Right cardiac atrium (tissue), 5 donors: ENCODE results near the gene PLXDC1. TPM values are rescaled to one million over a fixed set of nuclear protein-coding genes. Genes with fewer than 3 reads are reported as not detected.
A peak's percentile ranks its signal among the peaks of the same experiment; 100 is the strongest.
"Not testable (repeated sequence)": the region's sequence is repeated elsewhere in the genome, so short reads cannot be mapped to it uniquely, and the experiment has no call there.

Experiments
- ATAC-seq, 2 donors: fragments of 200-7000 bp; cut with Tn5 transposase; one replicate each; pipeline versions ENCODE4 v1.8.0 to v1.9.1; 2020; ENCODE audit warnings: moderate library complexity in 2 of 2, mild to moderate bottlenecking in 1 of 2
- DNase-seq, 3 donors: peaks; one replicate each; pipeline ENCODE4 v3.0.0-alpha.2; 2020
- H3K27ac ChIP-seq: one replicate; pipeline ENCODE4 v1.5.1; 2013; ENCODE audit warnings: mild to moderate bottlenecking, low read length, control low read depth, moderate library complexity
- H3K27me3 ChIP-seq: one replicate; pipeline ENCODE4 v1.6.1; 2013; ENCODE audit not compliant: control insufficient read depth, insufficient read depth
- H3K4me1 ChIP-seq: one replicate; pipeline ENCODE4 v1.6.1; 2013; ENCODE audit warnings: low read length; ENCODE audit not compliant: control insufficient read depth, insufficient read depth
- H3K4me3 ChIP-seq: one replicate; pipeline ENCODE4 v1.5.1; 2013; ENCODE audit warnings: low read length, control low read depth
- H3K9me3 ChIP-seq: one replicate; pipeline ENCODE4 v1.6.1; 2013; ENCODE audit warnings: low read length; ENCODE audit not compliant: control insufficient read depth
- WGBS: extraction: QIAGEN DNeasy Blood & Tissue Kit; methylation state at CpG from one replicate; pipeline ENCODE4 v1.1.7; 2013; 5-methylcytosine and 5-hydroxymethylcytosine counted together
- intact Hi-C, 4 donors: fragments of 100-400 bp; cut with DNase I; formaldehyde crosslinking; loops; one replicate each; pipeline versions ENCODE4 v1.11.0 to v1.14.0; 2022 to 2023
- polyA plus RNA-seq: library from polyadenylated mRNA; stranded (reverse); fragments of 200-250 nt; gene quantifications from one replicate; pipeline ENCODE4 v1.2.3, GENCODE V29; 2013
- total RNA-seq, 4 donors: library from RNA; stranded (reverse); fragmentation: NEBNext Ultra II Directional; extraction: Animal tissue kit (Norgen Biotek cat#: 25700); gene quantifications; one replicate each; pipeline ENCODE4 v1.2.1, GENCODE V29; 2021
- donor health status: healthy with polysubstance abuse.
- donor health status: DM: no; HTN: yes; CAD: no.
- donor health status: DM: no; HTN: no; CAD: no.
- donor health status: DM: no; HTN: yes; CAD: no; lungs with severe emphysema.
- donor health status: DM: yes; HTN: yes; CAD: no.

The PLXDC1 gene
- total and polyA plus RNA-seq, 5 donors = 4.4 to 14.6 (median 6.9) TPM

- ATAC-seq = no peak
- intact Hi-C loops = no loop called here
- Histone ChIP-seq H3K4me3 (no peak overlapping the region), H3K9me3 (no peaks in the 10 kb centered on the region), H3K27ac (no peak overlapping the region), H3K27me3 (no peaks in the 10 kb centered on the region), H3K4me1 (no peaks in the 10 kb centered on the region)
- WGBS = 92% methylated on average over 2 of the region's 2 CpGs
- DNase-seq = no peak
Observed at GRCh38 chr17:39125143-39125875, 26.1 kb downstream of the PLXDC1 start.

DNA sequence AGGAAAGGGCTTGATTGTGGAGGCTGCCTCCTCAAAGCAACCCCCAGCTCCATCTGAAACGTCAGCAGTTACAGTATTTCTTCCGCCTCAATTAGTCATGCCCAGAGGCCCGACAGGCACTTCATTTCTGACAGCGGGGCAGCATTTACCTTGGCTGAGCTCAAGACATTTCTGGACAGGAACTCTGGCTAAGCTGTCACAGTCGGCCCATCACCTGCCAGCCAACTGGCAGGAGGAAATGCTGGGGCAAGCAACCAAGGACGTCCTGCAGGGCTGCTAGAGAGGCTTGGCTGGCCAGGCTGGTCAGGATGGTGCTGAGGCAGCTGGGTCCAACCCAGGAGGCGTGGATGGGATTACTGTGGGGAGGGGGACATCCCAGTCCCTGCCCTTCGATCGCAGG lies 27.8 kb downstream of the PLXDC1 start:
- WGBS = 68% methylated on average over 9 of the region's 9 CpGs
- Histone ChIP-seq H3K27ac (no peak overlapping the region), H3K4me3 (no peak overlapping the region), H3K4me1 (no peaks in the 10 kb centered on the region), H3K9me3 (no peaks in the 10 kb centered on the region), H3K27me3 (no peaks in the 10 kb centered on the region)
- intact Hi-C loops = no loop called here
- ATAC-seq (peak; percentile 40 to 60), DNase-seq (peak in 1 of 3 donors; percentile 40)

GRCh38 chr17:39122991-39123390 lies 28.4 kb downstream of the PLXDC1 start:
- no peak overlapping the region for H3K27ac ChIP-seq
- WGBS = 91% methylated on average over 7 of the region's 7 CpGs
- no peak for ATAC-seq
- intact Hi-C loops = no loop called here
- H3K9me3 ChIP-seq = no peaks in the 10 kb centered on the region
- no peaks in the 10 kb centered on the region for H3K27me3 ChIP-seq
- no peaks in the 10 kb centered on the region for H3K4me1 ChIP-seq
- DNase-seq = peak in 1 of 3 donors; percentile 25
- no peak overlapping the region for H3K4me3 ChIP-seq

GRCh38 chr17:39121919-39122318 lies 29.5 kb downstream of the PLXDC1 start:
- H3K4me1 ChIP-seq, H3K27me3 ChIP-seq, H3K9me3 ChIP-seq, intact Hi-C loops, H3K4me3 ChIP-seq, ATAC-seq, H3K27ac ChIP-seq: not testable (repeated sequence)
- DNase-seq = peak in 1 of 3 donors; percentile 1
- 95% methylated on average over 10 of the region's 10 CpGs for WGBS

DNA sequence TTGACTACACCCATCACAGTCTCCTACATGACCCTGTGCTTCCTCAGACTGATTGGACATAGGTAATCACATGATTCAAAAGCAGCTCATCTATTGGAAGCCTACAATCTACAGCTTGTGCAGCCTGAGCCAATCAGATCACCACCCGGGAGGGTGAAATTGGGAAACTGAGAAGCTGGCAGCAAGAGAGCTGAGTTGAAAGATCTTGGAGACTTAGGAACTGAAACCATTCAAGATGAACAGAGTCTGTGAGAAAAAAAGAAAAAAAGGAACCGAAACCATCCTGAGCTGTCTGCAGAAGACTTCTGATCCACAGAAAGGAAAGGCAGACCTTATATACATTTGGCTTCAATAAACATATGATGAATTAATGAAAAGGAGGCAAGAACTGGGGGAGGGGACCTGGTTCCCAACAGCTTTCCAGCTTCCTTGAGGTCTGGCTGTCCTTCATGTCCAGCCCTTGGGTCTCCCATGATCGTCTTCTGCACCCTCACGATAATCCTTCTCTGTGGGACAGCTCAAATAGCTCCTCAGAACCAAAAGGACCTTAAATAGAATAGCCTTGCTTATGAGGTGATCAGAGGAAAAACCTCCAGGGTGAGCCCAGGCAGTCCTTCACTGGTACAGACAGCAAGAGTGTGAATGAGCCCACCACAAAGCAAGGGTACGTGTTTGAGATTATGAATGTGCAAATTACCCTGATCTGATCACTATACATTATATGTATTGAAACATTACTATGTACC lies 32.6 kb downstream of the PLXDC1 start:
- intact Hi-C loops = no loop called here
- ATAC-seq (no peak), DNase-seq (peak in 1 of 3 donors; percentile 47)
- 92% methylated on average over 5 of the region's 5 CpGs for WGBS
- Histone ChIP-seq H3K4me1 (no peaks in the 10 kb centered on the region), H3K9me3 (no peaks in the 10 kb centered on the region), H3K27ac (no peak overlapping the region), H3K4me3 (no peak overlapping the region), H3K27me3 (no peaks in the 10 kb centered on the region)

DNA sequence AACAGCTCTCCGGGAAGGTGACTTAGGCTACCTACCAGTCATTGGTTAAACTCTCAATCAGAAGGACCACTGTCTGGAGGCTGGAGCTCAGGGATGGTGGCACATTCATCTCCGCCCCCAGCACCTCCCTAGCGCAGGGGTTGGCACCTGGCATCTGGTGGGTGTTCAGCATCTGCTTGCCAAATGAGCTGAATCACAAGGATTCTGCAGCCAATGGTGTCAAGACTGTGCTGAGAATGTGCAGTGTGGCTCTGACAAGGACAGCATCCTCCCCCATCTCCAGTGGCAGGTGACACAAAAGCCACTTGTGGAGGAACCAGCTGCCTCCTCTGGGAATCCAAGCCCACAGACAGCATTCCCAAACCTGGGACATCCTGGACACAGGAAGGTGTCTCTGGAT lies 35.2 kb downstream of the PLXDC1 start:
- DNase-seq (peak in 1 of 3 donors; percentile 22), ATAC-seq (no peak)
- no peaks in the 10 kb centered on the region for H3K27me3 ChIP-seq
- 61% methylated on average over 3 of the region's 3 CpGs for WGBS
- H3K27ac ChIP-seq = no peak overlapping the region
- intact Hi-C loops = no loop called here
- no peaks in the 10 kb centered on the region for H3K9me3 ChIP-seq
- H3K4me1 ChIP-seq = no peaks in the 10 kb centered on the region
- H3K4me3 ChIP-seq = no peak overlapping the region

DNA sequence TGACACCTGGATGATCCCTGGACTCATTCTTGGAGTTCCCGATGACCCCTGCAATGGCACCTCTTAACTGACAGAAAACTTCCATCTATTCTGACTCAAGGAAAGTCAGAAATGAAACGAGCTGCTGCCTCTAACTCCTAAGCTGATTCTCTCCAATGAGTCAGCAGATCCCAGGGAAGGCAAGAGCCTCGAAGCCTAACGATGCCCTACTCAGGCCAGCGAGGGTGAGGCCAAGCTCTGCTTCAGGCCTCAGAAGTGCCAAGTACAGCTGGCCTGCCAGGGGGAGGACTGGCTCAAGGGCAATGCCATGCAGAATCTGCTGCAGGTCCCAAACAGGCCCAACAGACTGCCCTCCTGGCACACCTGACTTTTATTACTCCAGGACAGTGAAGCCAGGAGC lies 36.3 kb downstream of the PLXDC1 start:
- H3K4me1 ChIP-seq = no peaks in the 10 kb centered on the region
- intact Hi-C loops = no loop called here
- H3K9me3 ChIP-seq = no peaks in the 10 kb centered on the region
- DNase-seq (peak in 2 of 3 donors; percentile 47 to 56), ATAC-seq (no peak)
- no peak overlapping the region for H3K27ac ChIP-seq
- H3K4me3 ChIP-seq = no peak overlapping the region
- 57% methylated on average over 5 of the region's 5 CpGs for WGBS
- no peaks in the 10 kb centered on the region for H3K27me3 ChIP-seq

GRCh38 chr17:39114723-39115122 lies 36.7 kb downstream of the PLXDC1 start:
- H3K27ac ChIP-seq = no peak overlapping the region
- 65% methylated on average over 14 of the region's 14 CpGs for WGBS
- intact Hi-C loops = no loop called here
- no peaks in the 10 kb centered on the region for H3K27me3 ChIP-seq
- H3K4me3 ChIP-seq = no peak overlapping the region
- no peak for ATAC-seq
- H3K4me1 ChIP-seq = no peaks in the 10 kb centered on the region
- H3K9me3 ChIP-seq = no peaks in the 10 kb centered on the region
- peak in 2 of 3 donors; percentile 37 to 48 for DNase-seq

GRCh38 chr17:39113871-39114270 lies 37.6 kb downstream of the PLXDC1 start:
- DNase-seq = no peak
- Histone ChIP-seq H3K9me3 (no peaks in the 10 kb centered on the region), H3K27ac (no peak overlapping the region), H3K27me3 (no peaks in the 10 kb centered on the region), H3K4me3 (no peak overlapping the region), H3K4me1 (no peaks in the 10 kb centered on the region)
- intact Hi-C loops = no loop called here
- 91% methylated on average over 2 of the region's 2 CpGs for WGBS
- ATAC-seq = no peak

GRCh38 chr17:39110435-39111136 lies 40.9 kb downstream of the PLXDC1 start:
- 55% methylated on average over 19 of the region's 19 CpGs for WGBS
- Histone ChIP-seq H3K27me3 (no peaks in the 10 kb centered on the region), H3K4me3 (no peak overlapping the region), H3K4me1 (no peaks in the 10 kb centered on the region), H3K9me3 (no peaks in the 10 kb centered on the region), H3K27ac (no peak overlapping the region)
- DNase-seq (peak in 1 of 3 donors; percentile 31), ATAC-seq (peak in 1 of 2 donors; percentile 9)
- intact Hi-C loops = no loop called here
